Progenitor cell of endocrine pancreas (in vitro differentiated cells): ENCODE data around the gene PIN1. TPM values are rescaled to one million over a fixed set of nuclear protein-coding genes. Genes with fewer than 3 reads are reported as not detected.

Experiments used
- DNase-seq: peaks from one replicate; pipeline ENCODE4 v3.0.0; 2021; ENCODE audit warnings: low spot score; ENCODE audit not compliant: unreplicated experiment
- H3K27ac Mint-ChIP-seq: 2 replicates; pipeline ENCODE4 v1.8.0; 2021; ENCODE audit warnings: mild to moderate bottlenecking, moderate library complexity, mixed read lengths
- H3K27me3 Mint-ChIP-seq: 2 replicates; pipeline ENCODE4 v1.8.0; 2021; ENCODE audit warnings: mixed read lengths
- H3K36me3 Mint-ChIP-seq: 2 replicates; pipeline ENCODE4 v1.8.0; 2022; ENCODE audit warnings: mixed read lengths; ENCODE audit not compliant: insufficient read depth
- H3K4me1 Mint-ChIP-seq: 2 replicates; pipeline ENCODE4 v1.8.0; 2021; ENCODE audit warnings: low read depth, mixed read lengths
- H3K4me3 Mint-ChIP-seq: 2 replicates; pipeline ENCODE4 v1.8.0; 2021; ENCODE audit warnings: low read depth, mild to moderate bottlenecking, moderate library complexity, mixed read lengths
- H3K9me3 Mint-ChIP-seq: 2 replicates; pipeline ENCODE4 v1.8.0; 2021; ENCODE audit warnings: low read depth, mixed read lengths
- CTCF ChIP-seq: fragments of 200-600 bp; sonication (generic); IDR thresholded peaks from one replicate; pipeline ENCODE4 v1.5.0; 2021; ENCODE audit warnings: antibody characterized with exemption, mild to moderate bottlenecking; ENCODE audit not compliant: unreplicated experiment
- total RNA-seq: library from RNA; stranded (reverse); gene quantifications from 2 replicates; pipeline ENCODE4 v1.2.1, GENCODE V29; 2021

The PIN1 gene
- total RNA-seq, 1 donor from 2014 or later: 90.6 TPM

GRCh38 chr19:9796113-9796773 is 38.9 kb upstream of the PIN1 start:
- Mint-ChIP-seq H3K36me3 (no peaks in the 10 kb centered on the region), H3K27ac (peak overlapping the region; percentile 37), H3K4me1 (peaks cover 6% of the 10 kb centered on the region), H3K27me3 (no peaks in the 10 kb centered on the region), H3K4me3 (no peak overlapping the region), H3K9me3 (no peaks in the 10 kb centered on the region)
- DNase-seq: peak; percentile 47
- TF ChIP-seq CTCF: peak; percentile 85

- H3K27ac Mint-ChIP-seq: no peak overlapping the region
- DNase-seq: no peak
These were observed 37.2 kb upstream of the PIN1 start for GRCh38 chr19:9797871-9798270.

GRCh38 chr19:9799162-9799561 is 36.0 kb upstream of the PIN1 start:
- no peaks in the 10 kb centered on the region for H3K9me3 Mint-ChIP-seq
- no peak overlapping the region for H3K4me3 Mint-ChIP-seq
- H3K36me3 Mint-ChIP-seq: no peaks in the 10 kb centered on the region
- no peaks in the 10 kb centered on the region for H3K27me3 Mint-ChIP-seq
- peak overlapping the region; percentile 73 for H3K27ac Mint-ChIP-seq
- TF ChIP-seq CTCF: no peak
- H3K4me1 Mint-ChIP-seq: peaks cover 2% of the 10 kb centered on the region
- no peak for DNase-seq

More at GRCh38 chr19:9797871-9798270, 37.2 kb upstream of the PIN1 start:
- Mint-ChIP-seq H3K9me3 (no peaks in the 10 kb centered on the region), H3K27me3 (no peaks in the 10 kb centered on the region), H3K36me3 (no peaks in the 10 kb centered on the region), H3K4me3 (no peak overlapping the region), H3K4me1 (peaks cover 4% of the 10 kb centered on the region)
- TF ChIP-seq CTCF: no peak

- H3K4me1 Mint-ChIP-seq: no peaks in the 10 kb centered on the region
- no peaks in the 10 kb centered on the region for H3K27me3 Mint-ChIP-seq
- no peak overlapping the region for H3K4me3 Mint-ChIP-seq
- DNase-seq: no peak
- no peaks in the 10 kb centered on the region for H3K36me3 Mint-ChIP-seq
- H3K9me3 Mint-ChIP-seq: no peaks in the 10 kb centered on the region
- no peak overlapping the region for H3K27ac Mint-ChIP-seq
- no peak for TF ChIP-seq CTCF
These were observed 33.1 kb upstream of the PIN1 start for GRCh38 chr19:9801976-9802375.

- no peaks in the 10 kb centered on the region for H3K27me3 Mint-ChIP-seq
- H3K36me3 Mint-ChIP-seq: peaks cover 5% of the 10 kb centered on the region
- no peak for DNase-seq
- TF ChIP-seq CTCF: no peak
- no peaks in the 10 kb centered on the region for H3K9me3 Mint-ChIP-seq
- no peak overlapping the region for H3K4me3 Mint-ChIP-seq
- H3K4me1 Mint-ChIP-seq: no peaks in the 10 kb centered on the region
- no peak overlapping the region for H3K27ac Mint-ChIP-seq
These were observed 28.3 kb upstream of the PIN1 start for GRCh38 chr19:9806803-9807202.
